ENCODE results near the gene WIPF3. TPM values are rescaled to one million over a fixed set of nuclear protein-coding genes. Genes with fewer than 3 reads are reported as not detected.
A peak's percentile ranks its signal among the peaks of the same experiment; 100 is the strongest.

The WIPF3 gene
- total RNA-seq, 1 donor from 2014 or later = 4.7 TPM

- H3K4me3 ChIP-seq (ENCODE audit: low read length in 3 of 3) = peak overlapping the region in 1 of 3 donors; percentile 34
Measured at GRCh38 chr7:29825775-29826529, 19.6 kb downstream of the WIPF3 start.

GRCh38 chr7:29826530-29826822 lies 20.2 kb downstream of the WIPF3 start:
- Histone ChIP-seq H3K36me3 (ENCODE audit: control insufficient read depth in 3 of 3, insufficient read depth in 3 of 3, low read length in 3 of 3) (no peaks in the 10 kb centered on the region), H3K4me3 (ENCODE audit: low read length in 3 of 3) (no peak overlapping the region), H3K9me3 (ENCODE audit: control insufficient read depth in 3 of 3, low read length in 3 of 3) (no peaks in the 10 kb centered on the region), H3K4me1 (ENCODE audit: control insufficient read depth in 3 of 3, insufficient read depth in 3 of 3, low read length in 3 of 3) (peaks cover 0 to 12% (median 7%) of the 10 kb centered on the region in 3 donors), H3K27ac (ENCODE audit: low read depth, low read length) (no peak overlapping the region), H3K27me3 (ENCODE audit: control insufficient read depth in 3 of 3, insufficient read depth in 3 of 3, low read length in 3 of 3) (no peaks in the 10 kb centered on the region), H3K9ac (ENCODE audit: low read depth in 1 of 3, low read length in 3 of 3) (no peak overlapping the region)

More at GRCh38 chr7:29825775-29826529, 19.6 kb downstream of the WIPF3 start:
- Histone ChIP-seq H3K9me3 (ENCODE audit: control insufficient read depth in 3 of 3, low read length in 3 of 3) (no peaks in the 10 kb centered on the region), H3K36me3 (ENCODE audit: control insufficient read depth in 3 of 3, insufficient read depth in 3 of 3, low read length in 3 of 3) (no peaks in the 10 kb centered on the region), H3K4me1 (ENCODE audit: control insufficient read depth in 3 of 3, insufficient read depth in 3 of 3, low read length in 3 of 3) (peaks cover 0 to 12% (median 7%) of the 10 kb centered on the region in 3 donors), H3K9ac (ENCODE audit: low read depth in 1 of 3, low read length in 3 of 3) (peak overlapping the region in 2 of 3 donors; percentile 55 to 60), H3K27ac (ENCODE audit: low read depth, low read length) (no peak overlapping the region), H3K27me3 (ENCODE audit: control insufficient read depth in 3 of 3, insufficient read depth in 3 of 3, low read length in 3 of 3) (no peaks in the 10 kb centered on the region)

DNA sequence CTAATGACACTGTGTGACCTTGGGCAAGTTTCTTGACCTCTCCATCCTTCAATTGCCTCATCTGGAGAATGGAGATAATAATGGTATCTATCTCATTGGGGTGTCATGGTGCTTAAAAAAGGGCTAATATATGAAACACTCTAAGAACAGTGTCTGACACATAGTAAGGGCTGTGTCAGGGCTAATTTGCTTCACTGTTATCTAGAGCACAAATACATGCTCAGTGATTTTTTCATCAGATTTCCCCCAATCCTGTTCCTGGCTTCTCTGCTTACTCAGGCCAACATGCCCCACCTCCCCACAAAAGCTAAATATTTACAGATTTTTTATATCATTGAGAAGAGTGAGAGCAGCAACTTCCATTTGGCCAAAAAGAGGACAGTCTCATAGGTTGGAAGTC lies 20.6 kb downstream of the WIPF3 start:
- Histone ChIP-seq H3K27ac (ENCODE audit: low read depth, low read length) (no peak overlapping the region), H3K27me3 (ENCODE audit: control insufficient read depth in 3 of 3, insufficient read depth in 3 of 3, low read length in 3 of 3) (no peaks in the 10 kb centered on the region), H3K9me3 (ENCODE audit: control insufficient read depth in 3 of 3, low read length in 3 of 3) (peaks cover 0 to 2% (median 0%) of the 10 kb centered on the region in 3 donors), H3K4me1 (ENCODE audit: control insufficient read depth in 3 of 3, insufficient read depth in 3 of 3, low read length in 3 of 3) (peaks cover 0 to 12% (median 7%) of the 10 kb centered on the region in 3 donors), H3K9ac (ENCODE audit: low read depth in 1 of 3, low read length in 3 of 3) (no peak overlapping the region), H3K36me3 (ENCODE audit: control insufficient read depth in 3 of 3, insufficient read depth in 3 of 3, low read length in 3 of 3) (no peaks in the 10 kb centered on the region), H3K4me3 (ENCODE audit: low read length in 3 of 3) (no peak overlapping the region)

- peaks cover 3 to 15% (median 13%) of the 10 kb centered on the region in 3 donors for H3K4me1 ChIP-seq (ENCODE audit: control insufficient read depth in 3 of 3, insufficient read depth in 3 of 3, low read length in 3 of 3)
- no peaks in the 10 kb centered on the region for H3K36me3 ChIP-seq (ENCODE audit: control insufficient read depth in 3 of 3, insufficient read depth in 3 of 3, low read length in 3 of 3)
- no peak overlapping the region for H3K4me3 ChIP-seq (ENCODE audit: low read length in 3 of 3)
- H3K27me3 ChIP-seq (ENCODE audit: control insufficient read depth in 3 of 3, insufficient read depth in 3 of 3, low read length in 3 of 3) = no peaks in the 10 kb centered on the region
- no peak overlapping the region for H3K27ac ChIP-seq (ENCODE audit: low read depth, low read length)
- peaks cover 0 to 2% (median 0%) of the 10 kb centered on the region in 3 donors for H3K9me3 ChIP-seq (ENCODE audit: control insufficient read depth in 3 of 3, low read length in 3 of 3)
- H3K9ac ChIP-seq (ENCODE audit: low read depth in 1 of 3, low read length in 3 of 3) = no peak overlapping the region
Measured at GRCh38 chr7:29831705-29832104, 25.4 kb downstream of the WIPF3 start.

DNA sequence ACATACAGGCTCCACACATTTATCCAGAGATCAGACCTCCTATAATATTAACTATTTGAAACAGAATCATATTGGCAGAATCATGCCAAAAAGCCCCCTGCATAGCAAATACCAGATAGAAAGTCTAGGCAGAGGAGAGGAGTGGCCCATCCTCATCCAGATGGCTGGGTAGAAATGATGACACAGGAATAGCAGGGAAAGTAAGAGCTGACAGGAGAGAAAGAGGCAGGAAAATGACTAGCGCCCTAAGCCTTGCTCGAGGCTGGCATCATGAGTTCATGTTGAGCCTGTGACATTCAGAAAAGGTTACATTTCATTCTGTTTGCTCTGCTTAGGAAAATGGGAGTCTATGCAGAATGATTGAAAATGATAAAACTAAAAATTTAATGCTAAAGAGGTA lies 27.6 kb downstream of the WIPF3 start:
- Histone ChIP-seq H3K27me3 (ENCODE audit: control insufficient read depth in 3 of 3, insufficient read depth in 3 of 3, low read length in 3 of 3) (no peaks in the 10 kb centered on the region), H3K4me1 (ENCODE audit: control insufficient read depth in 3 of 3, insufficient read depth in 3 of 3, low read length in 3 of 3) (peaks cover 3 to 20% (median 13%) of the 10 kb centered on the region in 3 donors), H3K36me3 (ENCODE audit: control insufficient read depth in 3 of 3, insufficient read depth in 3 of 3, low read length in 3 of 3) (no peaks in the 10 kb centered on the region), H3K9me3 (ENCODE audit: control insufficient read depth in 3 of 3, low read length in 3 of 3) (peaks cover 0 to 2% (median 0%) of the 10 kb centered on the region in 3 donors), H3K9ac (ENCODE audit: low read depth in 1 of 3, low read length in 3 of 3) (no peak overlapping the region), H3K4me3 (ENCODE audit: low read length in 3 of 3) (no peak overlapping the region), H3K27ac (ENCODE audit: low read depth, low read length) (no peak overlapping the region)

GRCh38 chr7:29835718-29836117 lies 29.4 kb downstream of the WIPF3 start:
- Histone ChIP-seq H3K27ac (ENCODE audit: low read depth, low read length) (peak overlapping the region; percentile 12), H3K4me1 (ENCODE audit: control insufficient read depth in 3 of 3, insufficient read depth in 3 of 3, low read length in 3 of 3) (peaks cover 5 to 31% (median 19%) of the 10 kb centered on the region in 3 donors), H3K27me3 (ENCODE audit: control insufficient read depth in 3 of 3, insufficient read depth in 3 of 3, low read length in 3 of 3) (no peaks in the 10 kb centered on the region), H3K36me3 (ENCODE audit: control insufficient read depth in 3 of 3, insufficient read depth in 3 of 3, low read length in 3 of 3) (no peaks in the 10 kb centered on the region), H3K4me3 (ENCODE audit: low read length in 3 of 3) (no peak overlapping the region), H3K9me3 (ENCODE audit: control insufficient read depth in 3 of 3, low read length in 3 of 3) (peaks cover 0 to 2% (median 0%) of the 10 kb centered on the region in 3 donors), H3K9ac (ENCODE audit: low read depth in 1 of 3, low read length in 3 of 3) (peak overlapping the region in 2 of 3 donors; percentile 18 to 38)

DNA sequence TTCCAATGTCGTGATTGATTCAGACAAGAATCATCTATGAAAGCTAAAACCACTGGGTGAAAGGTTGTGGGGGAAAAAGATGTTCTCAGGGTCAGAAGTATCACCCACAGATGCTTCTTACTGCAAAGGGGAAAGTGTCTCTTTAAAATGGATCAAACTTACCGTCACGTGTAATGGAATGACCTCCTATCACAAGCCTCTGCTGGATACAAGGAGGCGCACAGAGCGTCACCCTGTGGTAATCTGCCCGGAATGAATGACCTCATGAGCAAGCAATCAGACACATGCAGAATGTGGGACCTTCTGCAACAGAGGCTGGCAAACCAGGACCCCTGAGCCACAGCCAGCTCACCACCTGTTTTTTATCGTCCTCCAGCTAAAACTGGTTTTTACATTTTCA lies 33.0 kb downstream of the WIPF3 start:
- peaks cover 13 to 48% (median 32%) of the 10 kb centered on the region in 3 donors for H3K4me1 ChIP-seq (ENCODE audit: control insufficient read depth in 3 of 3, insufficient read depth in 3 of 3, low read length in 3 of 3)
- H3K36me3 ChIP-seq (ENCODE audit: control insufficient read depth in 3 of 3, insufficient read depth in 3 of 3, low read length in 3 of 3) = no peaks in the 10 kb centered on the region
- H3K27me3 ChIP-seq (ENCODE audit: control insufficient read depth in 3 of 3, insufficient read depth in 3 of 3, low read length in 3 of 3) = no peaks in the 10 kb centered on the region
- no peak overlapping the region for H3K4me3 ChIP-seq (ENCODE audit: low read length in 3 of 3)
- H3K27ac ChIP-seq (ENCODE audit: low read depth, low read length) = peak overlapping the region; percentile 59
- peak overlapping the region in 1 of 3 donors; percentile 44 for H3K9ac ChIP-seq (ENCODE audit: low read depth in 1 of 3, low read length in 3 of 3)
- no peaks in the 10 kb centered on the region for H3K9me3 ChIP-seq (ENCODE audit: control insufficient read depth in 3 of 3, low read length in 3 of 3)

- peak overlapping the region; percentile 34 for H3K27ac ChIP-seq (ENCODE audit: low read depth, low read length)
- H3K27me3 ChIP-seq (ENCODE audit: control insufficient read depth in 3 of 3, insufficient read depth in 3 of 3, low read length in 3 of 3) = no peaks in the 10 kb centered on the region
- H3K4me3 ChIP-seq (ENCODE audit: low read length in 3 of 3) = no peak overlapping the region
- H3K36me3 ChIP-seq (ENCODE audit: control insufficient read depth in 3 of 3, insufficient read depth in 3 of 3, low read length in 3 of 3) = no peaks in the 10 kb centered on the region
- H3K9me3 ChIP-seq (ENCODE audit: control insufficient read depth in 3 of 3, low read length in 3 of 3) = no peaks in the 10 kb centered on the region
- H3K4me1 ChIP-seq (ENCODE audit: control insufficient read depth in 3 of 3, insufficient read depth in 3 of 3, low read length in 3 of 3) = peaks cover 17 to 50% (median 38%) of the 10 kb centered on the region in 3 donors
- H3K9ac ChIP-seq (ENCODE audit: low read depth in 1 of 3, low read length in 3 of 3) = no peak overlapping the region
Measured at GRCh38 chr7:29839921-29840320, 33.6 kb downstream of the WIPF3 start.

DNA sequence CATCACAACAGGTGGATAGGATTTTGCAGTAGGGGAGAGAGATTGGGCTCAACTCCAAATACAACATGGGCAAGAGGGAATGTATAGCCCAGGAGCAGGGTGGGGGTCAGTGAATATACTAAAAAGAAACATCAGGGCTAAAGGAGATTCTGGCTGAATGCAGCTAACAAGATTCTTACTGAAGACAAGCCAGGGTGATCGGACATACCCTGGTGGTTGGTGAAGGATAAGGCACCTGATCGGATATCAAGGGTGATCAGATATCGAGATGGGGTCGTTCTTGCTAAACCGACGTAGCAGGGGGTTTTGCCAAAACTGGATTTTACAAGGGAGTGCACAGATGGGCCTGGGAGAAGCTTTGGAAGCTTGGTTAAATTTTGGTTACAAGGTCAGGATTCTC lies 34.4 kb downstream of the WIPF3 start:
- Histone ChIP-seq H3K4me3 (ENCODE audit: low read length in 3 of 3) (no peak overlapping the region), H3K9ac (ENCODE audit: low read depth in 1 of 3, low read length in 3 of 3) (no peak overlapping the region), H3K9me3 (ENCODE audit: control insufficient read depth in 3 of 3, low read length in 3 of 3) (no peaks in the 10 kb centered on the region), H3K27ac (ENCODE audit: low read depth, low read length) (no peak overlapping the region), H3K36me3 (ENCODE audit: control insufficient read depth in 3 of 3, insufficient read depth in 3 of 3, low read length in 3 of 3) (no peaks in the 10 kb centered on the region), H3K27me3 (ENCODE audit: control insufficient read depth in 3 of 3, insufficient read depth in 3 of 3, low read length in 3 of 3) (no peaks in the 10 kb centered on the region), H3K4me1 (ENCODE audit: control insufficient read depth in 3 of 3, insufficient read depth in 3 of 3, low read length in 3 of 3) (peaks cover 17 to 44% (median 30%) of the 10 kb centered on the region in 3 donors)

- Histone ChIP-seq H3K27me3 (ENCODE audit: control insufficient read depth in 3 of 3, insufficient read depth in 3 of 3, low read length in 3 of 3) (no peaks in the 10 kb centered on the region), H3K9me3 (ENCODE audit: control insufficient read depth in 3 of 3, low read length in 3 of 3) (no peaks in the 10 kb centered on the region), H3K27ac (ENCODE audit: low read depth, low read length) (no peak overlapping the region), H3K36me3 (ENCODE audit: control insufficient read depth in 3 of 3, insufficient read depth in 3 of 3, low read length in 3 of 3) (no peaks in the 10 kb centered on the region), H3K9ac (ENCODE audit: low read depth in 1 of 3, low read length in 3 of 3) (no peak overlapping the region), H3K4me3 (ENCODE audit: low read length in 3 of 3) (no peak overlapping the region), H3K4me1 (ENCODE audit: control insufficient read depth in 3 of 3, insufficient read depth in 3 of 3, low read length in 3 of 3) (peaks cover 15 to 39% (median 26%) of the 10 kb centered on the region in 3 donors)
Measured at GRCh38 chr7:29841926-29842701, 35.8 kb downstream of the WIPF3 start.

Measured in skeletal muscle tissue (tissue), 4 donors.